Gastroesophageal sphincter (tissue), 3 donors: Measurements from ENCODE around the gene AKIRIN1.
"Not testable (repeated sequence)": the region's sequence is repeated elsewhere in the genome, so short reads cannot be mapped to it uniquely, and the experiment has no call there.

Experiments used
- CTCF ChIP-seq, 4 experiments: fragments of 200-600 bp in 2 of 4; fragments of 450-650 bp in 2 of 4; sonication (generic) in 1 of 4; IDR thresholded peaks; one replicate each; pipeline ENCODE4 v1.5.1; 2017 to 2019; ENCODE audit warnings: antibody characterized with exemption in 4 of 4, mild to moderate bottlenecking in 2 of 4, moderate library complexity in 2 of 4
- EP300 ChIP-seq: sonication (generic); formaldehyde crosslinking; IDR thresholded peaks from one replicate; pipeline ENCODE4 v1.6.1; 2017; ENCODE audit warnings: antibody characterized with exemption, mild to moderate bottlenecking
- POLR2A ChIP-seq, 2 donors: fragments of 450-650 bp; IDR thresholded peaks; one replicate each; pipeline ENCODE4 v1.6.1; 2017; ENCODE audit warnings: antibody characterized with exemption in 2 of 2, mild to moderate bottlenecking in 2 of 2, moderate library complexity in 1 of 2
- POLR2AphosphoS5 ChIP-seq: sonication (generic); formaldehyde crosslinking; IDR thresholded peaks from one replicate; pipeline ENCODE4 v1.6.1; 2017; ENCODE audit warnings: antibody characterized with exemption

- TF ChIP-seq CTCF (IDR thresholded peaks at IDR 0.05); POLR2A (IDR thresholded peaks at IDR 0.05); EP300; POLR2AphosphoS5: not testable (repeated sequence)
These were observed 60.2 kb downstream of the AKIRIN1 start for GRCh38 chr1:39051193-39051850.
